Caki2 (cell line): ENCODE results near the gene ZNF488. TPM values are rescaled to one million over a fixed set of nuclear protein-coding genes. Genes with fewer than 3 reads are reported as not detected.
"Not testable (repeated sequence)": the region's sequence is repeated elsewhere in the genome, so short reads cannot be mapped to it uniquely, and the experiment has no call there.

ENCODE experiments used
- DNase-seq: peaks from one replicate; pipeline ENCODE4 v3.0.0-alpha.2; 2015; ENCODE audit warnings: low read depth
- in situ Hi-C: cut with HindIII; loops from 2 replicates; pipeline ENCODE4 v1.10.0; 2016; ENCODE audit warnings: low sequenced_read_pairs, low pct_unique_long_range_greater_than_20kb, mixed read lengths
- total RNA-seq: library from RNA; depleted of rRNA; stranded (reverse); fragments of >200 nt; shearing (Covaris generic); gene quantifications from 2 replicates; pipeline ENCODE4 v1.2.3, GENCODE V29; 2014; ENCODE audit warnings: low replicate concordance

The ZNF488 gene
- total RNA-seq, 1 experiment from 2014 or later = 0.41 TPM

GRCh38 chr10:47397256-47397655 is 13.2 kb upstream of the ZNF488 start:
- no peak for DNase-seq
- in situ Hi-C loops = no loop called here

- DNase-seq = no peak
- in situ Hi-C loops = no loop called here
These were observed 12.2 kb upstream of the ZNF488 start for GRCh38 chr10:47396311-47396717.

GRCh38 chr10:47389619-47390018 is 5.5 kb upstream of the ZNF488 start:
- DNase-seq = no peak
- in situ Hi-C loops = no loop called here

- in situ Hi-C loops = no loop called here
- no peak for DNase-seq
These were observed 4.8 kb upstream of the ZNF488 start for GRCh38 chr10:47388879-47389278.

GRCh38 chr10:47386104-47386503 is 2.0 kb upstream of the ZNF488 start:
- DNase-seq, in situ Hi-C loops: not testable (repeated sequence)

GRCh38 chr10:47383261-47384147 is 589 bp downstream of the ZNF488 start:
- in situ Hi-C loops = no loop called here
- DNase-seq = no peak

GRCh38 chr10:47381427-47382379 is 2.4 kb downstream of the ZNF488 start:
- in situ Hi-C loops = no loop called here
- no peak for DNase-seq

GRCh38 chr10:47381103-47381395 is 3.0 kb downstream of the ZNF488 start:
- in situ Hi-C loops = no loop called here
- no peak for DNase-seq

- in situ Hi-C loops = no loop called here
- DNase-seq = no peak
These were observed 3.6 kb downstream of the ZNF488 start for GRCh38 chr10:47380341-47381102.

- no peak for DNase-seq
- in situ Hi-C loops = no loop called here
These were observed 4.2 kb downstream of the ZNF488 start for GRCh38 chr10:47379901-47380300.

GRCh38 chr10:47379445-47379785 is 4.7 kb downstream of the ZNF488 start:
- in situ Hi-C loops = no loop called here
- DNase-seq = no peak

GRCh38 chr10:47378606-47379444 is 5.3 kb downstream of the ZNF488 start:
- no peak for DNase-seq
- in situ Hi-C loops = no loop called here

- in situ Hi-C loops = no loop called here
- no peak for DNase-seq
These were observed 5.9 kb downstream of the ZNF488 start for GRCh38 chr10:47378183-47378510.

GRCh38 chr10:47376522-47377220 is 7.4 kb downstream of the ZNF488 start:
- in situ Hi-C loops = no loop called here
- DNase-seq = no peak

GRCh38 chr10:47374611-47375536 is 9.2 kb downstream of the ZNF488 start:
- in situ Hi-C loops = no loop called here
- no peak for DNase-seq

- in situ Hi-C loops = no loop called here
These were observed 11.4 kb downstream of the ZNF488 start for GRCh38 chr10:47372726-47373125.

More at GRCh38 chr10:47372726-47373125, 11.4 kb downstream of the ZNF488 start:
- no peak for DNase-seq
